GM12878 (cell line): ENCODE results near the gene DPYSL3. TPM values are rescaled to one million over a fixed set of nuclear protein-coding genes. Genes with fewer than 3 reads are reported as not detected.

Source experiments
- ATAC-seq: fragments of 200-7000 bp; cut with Tn5 transposase; 3 replicates; pipeline ENCODE4 v1.9.1; 2020; ENCODE audit warnings: mild to moderate bottlenecking, moderate library complexity
- BruUV-seq: library from RNA; stranded (reverse); fragments of 400-500 nt; replicated peaks from 2 replicates; lab custom pipeline; 2021; lab: Mats Ljungman, UMichigan
- CTCF ChIA-PET: fragments of 300-600 bp; sonication (Branson Sonifier 250); formaldehyde crosslinking; extraction: SDS; loops from one replicate; lab custom pipeline; 2021; ENCODE audit warnings: inconsistent platforms; lab: Yijun Ruan, JAX
- POLR2A ChIA-PET: fragments of 350-600 bp; formaldehyde crosslinking; extraction: SDS; loops from one replicate; lab custom pipeline; 2021; ENCODE audit warnings: inconsistent platforms; lab: Charles Lee
- RAD21 ChIA-PET: fragments of 300-600 bp; sonication (Branson Sonifier 250); formaldehyde crosslinking; loops from one replicate; lab custom pipeline; 2023; ENCODE audit warnings: antibody characterized with exemption; ENCODE audit not compliant: unreplicated experiment; lab: Charles Lee
- SMC1A ChIA-PET: fragments of 300-600 bp; sonication (Branson Sonifier 250); formaldehyde crosslinking; loops from one replicate; lab custom pipeline; 2023; ENCODE audit not compliant: unreplicated experiment, uncharacterized antibody; lab: Charles Lee
- DNase-seq: peaks from one replicate; pipeline ENCODE4 v3.0.0-alpha.2; 2011; ENCODE audit warnings: low read depth, low spot score
- FAIRE-seq: peaks from 3 replicates; lab custom pipeline; 2011; peaks lifted over from hg19 to GRCh38; lab: Jason Lieb, UNC
- H2AFZ ChIP-seq: 2 replicates; pipeline ENCODE4 v1.6.0; 2011; ENCODE audit warnings: low read depth, low read length, control low read depth; ENCODE audit not compliant: control insufficient read depth
- H3K27ac ChIP-seq: 2 replicates; pipeline ENCODE4 v1.5.1; 2011; ENCODE audit warnings: control low read depth; ENCODE audit not compliant: control insufficient read depth, insufficient read depth
- H3K27me3 ChIP-seq, 2 experiments: replicated peaks in 1 of 2; 2 replicates each; pipeline versions ENCODE4 v1.6.0 to v1.6.1; 2011; ENCODE audit warnings: low read length in 1 of 2; ENCODE audit not compliant: control insufficient read depth in 2 of 2, insufficient read depth in 2 of 2
- H3K36me3 ChIP-seq, 2 experiments: 2 replicates each; pipeline ENCODE4 v1.5.1; 2011; ENCODE audit warnings: low read length in 1 of 2; ENCODE audit not compliant: control insufficient read depth in 2 of 2, insufficient read depth in 2 of 2
- H3K4me1 ChIP-seq: 2 replicates; pipeline ENCODE4 v1.6.1; 2011; ENCODE audit warnings: mild to moderate bottlenecking, low read length, moderate library complexity, mixed read lengths; ENCODE audit not compliant: control insufficient read depth, insufficient read depth
- H3K4me2 ChIP-seq: 2 replicates; pipeline ENCODE4 v1.6.0; 2011; ENCODE audit warnings: control low read depth; ENCODE audit not compliant: control insufficient read depth, insufficient read depth
- H3K4me3 ChIP-seq: fragments of 200-600 bp; sonication (generic); 2 replicates; pipeline ENCODE4 v1.5.1; 2016
- H3K79me2 ChIP-seq: 2 replicates; pipeline ENCODE4 v1.6.0; 2011; ENCODE audit warnings: low read length; ENCODE audit not compliant: control insufficient read depth, insufficient read depth
- H3K9ac ChIP-seq: 2 replicates; pipeline ENCODE4 v1.8.0; 2011; ENCODE audit warnings: low read length, control low read depth, mixed read lengths; ENCODE audit not compliant: control insufficient read depth, insufficient read depth
- H3K9me3 ChIP-seq: replicated peaks from 3 replicates; pipeline ENCODE4 v1.5.1; 2011; ENCODE audit warnings: mild to moderate bottlenecking, low read length; ENCODE audit not compliant: control insufficient read depth, insufficient read depth
- H4K20me1 ChIP-seq: 2 replicates; pipeline ENCODE4 v1.6.0; 2011; ENCODE audit not compliant: control insufficient read depth, insufficient read depth
- BRCA1 ChIP-seq: IDR thresholded peaks from 2 replicates; pipeline ENCODE4 v1.6.1; 2011; ENCODE audit warnings: low read depth, low read length, improper control_type of control experiment
- CHD1 ChIP-seq: IDR thresholded peaks from 2 replicates; pipeline ENCODE4 v1.6.1; 2012; ENCODE audit warnings: low read depth, low read length, improper control_type of control experiment
- DPF2 ChIP-seq: fragments of 450-650 bp; IDR thresholded peaks from 2 replicates; pipeline ENCODE4 v1.6.1; 2017; ENCODE audit warnings: mild to moderate bottlenecking
- EP300 ChIP-seq, 2 experiments: fragments of 150-350 bp in 1 of 2; IDR thresholded peaks; 2 replicates each; pipeline ENCODE4 v1.6.1; 2011 to 2012; ENCODE audit warnings: low read depth in 2 of 2, low read length in 2 of 2, borderline replicate concordance in 1 of 2, improper control_type of control experiment in 1 of 2, inconsistent platforms in 1 of 2; ENCODE audit not compliant: control insufficient read depth in 1 of 2
- IKZF1 ChIP-seq: fragments of 450-650 bp; conservative IDR thresholded peaks from 2 replicates; pipeline ENCODE4 v1.6.1; 2017; ENCODE audit warnings: antibody characterized with exemption, mild to moderate bottlenecking
- IRF4 ChIP-seq: IDR thresholded peaks from 2 replicates; pipeline ENCODE4 v1.6.1; 2011; ENCODE audit warnings: low read depth, low read length
- IRF5 ChIP-seq: fragments of 450-650 bp; IDR thresholded peaks from 2 replicates; pipeline ENCODE4 v1.6.1; 2017; ENCODE audit warnings: borderline replicate concordance
- NBN ChIP-seq: fragments of 450-650 bp; IDR thresholded peaks from 2 replicates; pipeline ENCODE4 v1.6.1; 2016
- PKNOX1 ChIP-seq: fragments of 450-650 bp; IDR thresholded peaks from 2 replicates; pipeline ENCODE4 v1.6.1; 2016; ENCODE audit warnings: mild to moderate bottlenecking
- POLR2A ChIP-seq: IDR thresholded peaks from 2 replicates; pipeline ENCODE4 v1.6.1; 2011; ENCODE audit warnings: low read depth, mild to moderate bottlenecking, low read length
- POU2F2 ChIP-seq: IDR thresholded peaks from 3 replicates; pipeline ENCODE4 v1.6.1; 2011; ENCODE audit warnings: low read depth, mild to moderate bottlenecking, low read length, borderline replicate concordance
- RAD21 ChIP-seq: IDR thresholded peaks from 2 replicates; pipeline ENCODE4 v1.6.1; 2011; ENCODE audit warnings: mild to moderate bottlenecking, low read depth, low read length, moderate library complexity; ENCODE audit not compliant: insufficient read depth
- SMARCA5 ChIP-seq: fragments of 450-650 bp; IDR thresholded peaks from 2 replicates; pipeline ENCODE4 v1.6.1; 2017; ENCODE audit warnings: mild to moderate bottlenecking
- SMC3 ChIP-seq: IDR thresholded peaks from 2 replicates; pipeline ENCODE4 v1.6.1; 2011; ENCODE audit warnings: low read length, improper control_type of control experiment, borderline replicate concordance
- ZNF217 ChIP-seq: fragments of 450-650 bp; IDR thresholded peaks from 2 replicates; pipeline ENCODE4 v1.6.1; 2017; ENCODE audit warnings: antibody characterized with exemption, mild to moderate bottlenecking
- WGBS: methylation state at CpG from one replicate; pipeline ENCODE4 v1.1.6; 2016; ENCODE audit warnings: low lambda C conversion rate; ENCODE audit not compliant: insufficient replicate concordance, insufficient coverage; ENCODE audit errors: missing lambda C conversion rate; 5-methylcytosine and 5-hydroxymethylcytosine counted together
- in situ Hi-C: fragments of 300-500 bp; cut with MboI; formaldehyde crosslinking; loops from 9 replicates; pipeline ENCODE4 v1.14.3; 2018; ENCODE audit warnings: mixed read lengths
- intact Hi-C: fragments of 100-400 bp; cut with micrococcal nuclease; formaldehyde crosslinking; loops from one replicate; pipeline ENCODE4 v1.14.2; 2022; ENCODE audit not compliant: unreplicated experiment
- polyA plus RNA-seq, 11 experiments: library from polyadenylated mRNA; depleted of rRNA in 4 of 11; unstranded in 6 of 11; stranded (reverse) in 5 of 11; fragments of >200 nt; fragmentation: Nextera tagmentation in 4 of 11; fragmentation: Illumina TruSeq in 1 of 11; extraction: Ambion mirVana in 4 of 11; extraction: Trizol in 1 of 11; gene quantifications; 1 replicate in 1 of 11; 2 replicates in 10 of 11; pipeline versions ENCODE4 v1.2.1 to v1.2.3, GENCODE V29; 2011 to 2016; ENCODE audit warnings: inconsistent platforms in 2 of 11, missing spikeins in 2 of 11, low read depth in 1 of 11
- total RNA-seq, 4 experiments: library from RNA; depleted of rRNA in 3 of 4; stranded (reverse); fragments of >200 nt in 3 of 4; fragmentation: Illumina TruSeq in 1 of 4; extraction: Trizol in 1 of 4; gene quantifications; 2 replicates each; pipeline versions ENCODE4 v1.2.1 to v1.2.3, GENCODE V29; 2013 to 2021

DPYSL3 gene
- total and polyA plus RNA-seq, 10 of the 15 experiments (the other 5 are each of a cell fraction or from before 2014, with no cell fraction given), result 0.08 to 1.5 (median 0.45) TPM; not detected in 1

- no peak for ATAC-seq
- DNase-seq, result no peak
- no peak overlapping the region for H3K9ac ChIP-seq
- H3K4me2 ChIP-seq, result no peak overlapping the region
- FAIRE-seq, result no peak
- ChIA-PET CTCF (interaction anchor here (1.2 to 1.7 kb wide), 2 partner anchors 8 to 9 kb away, joined by 3 to 4 read pairs; no protein-coding TSS in a partner anchor), POLR2A (no interaction called here), SMC1A (no interaction called here), RAD21 (interaction anchor here (1.0 kb wide), 1 partner anchor 29 kb away, joined by 3 read pairs; no protein-coding TSS in a partner anchor)
- no peak overlapping the region for H2AFZ ChIP-seq
- no peaks in the 10 kb centered on the region; a peak in 1 of 4 replicates for H3K27me3 ChIP-seq
- no peak overlapping the region for H3K4me3 ChIP-seq
- no peaks in the 10 kb centered on the region for H3K36me3 ChIP-seq
- no peak overlapping the region for H3K27ac ChIP-seq
- no peaks in the 10 kb centered on the region for H4K20me1 ChIP-seq
- BruUV-seq, result no TSS peak
- intact Hi-C loops (no loop called here), in situ Hi-C loops (no loop called here)
- WGBS, result 19% methylated on average over 3 of the region's 3 CpGs
- TF ChIP-seq NBN, result no peak
- no peak for TF ChIP-seq SMARCA5
- no peak for TF ChIP-seq POU2F2
- no peak for TF ChIP-seq ZNF217
- TF ChIP-seq EP300 (IDR thresholded peaks at IDR 0.05; ENCODE audit: borderline replicate concordance in 1 of 2, control insufficient read depth in 1 of 2, low read depth in 2 of 2, low read length in 2 of 2), result no peak
- TF ChIP-seq PKNOX1, result no peak
- no peak for TF ChIP-seq IKZF1
- TF ChIP-seq POLR2A, result no peak
- no peak for TF ChIP-seq CHD1
- no peak for TF ChIP-seq IRF5
- TF ChIP-seq SMC3, result no peak
- TF ChIP-seq IRF4, result no peak
- TF ChIP-seq BRCA1, result no peak
- TF ChIP-seq RAD21, result no peak
- TF ChIP-seq DPF2, result no peak
- TF ChIP-seq, all 136 proteins: peak for 0
- H3K9me3 ChIP-seq, result no peaks in the 10 kb centered on the region
- H3K79me2 ChIP-seq, result no peaks in the 10 kb centered on the region
- no peaks in the 10 kb centered on the region for H3K4me1 ChIP-seq
These were observed 83.1 kb downstream of the DPYSL3 start for GRCh38 chr5:147426640-147427327.
